HEK293T (cell line): Measurements from ENCODE around the gene RAPGEF6.

ENCODE experiments used
- ARNT ChIP-seq: fragments of 450-650 bp; IDR thresholded peaks from 2 replicates; pipeline ENCODE4 v1.6.1; 2017; ENCODE audit warnings: mild to moderate bottlenecking
- BHLHE40 ChIP-seq: fragments of 450-650 bp; IDR thresholded peaks from 2 replicates; pipeline ENCODE4 v1.6.1; 2016; ENCODE audit warnings: mild to moderate bottlenecking, moderate library complexity, borderline replicate concordance
- CTBP1 ChIP-seq: fragments of 450-650 bp; IDR thresholded peaks from 2 replicates; pipeline ENCODE4 v1.6.1; 2016; ENCODE audit warnings: borderline replicate concordance
- PKNOX1 ChIP-seq: fragments of 450-650 bp; IDR thresholded peaks from 2 replicates; pipeline ENCODE4 v1.6.1; 2016
- SUZ12 ChIP-seq: fragments of 450-650 bp; IDR thresholded peaks from 2 replicates; pipeline ENCODE4 v1.6.1; 2016; ENCODE audit warnings: mild to moderate bottlenecking
- TARDBP ChIP-seq: fragments of 450-650 bp; IDR thresholded peaks from 2 replicates; pipeline ENCODE4 v1.6.1; 2016

GRCh38 chr5:131379723-131380122 lies 255.3 kb downstream of the RAPGEF6 start:
- no peak for TF ChIP-seq PKNOX1
- no peak for TF ChIP-seq ARNT
- TF ChIP-seq CTBP1: no peak
- no peak for TF ChIP-seq TARDBP
- no peak for TF ChIP-seq BHLHE40
- TF ChIP-seq SUZ12: no peak
